Panc1 (cell line): Measurements from ENCODE around the gene TGFBR1.

Experiments used
- POLR2AphosphoS5 ChIP-seq: IDR thresholded peaks from 2 replicates; pipeline ENCODE4 v1.6.1; 2012; ENCODE audit warnings: mild to moderate bottlenecking, low read depth, low read length, moderate library complexity
- SIN3A ChIP-seq: IDR thresholded peaks from 2 replicates; pipeline ENCODE4 v1.6.1; 2012; ENCODE audit warnings: low read depth, mild to moderate bottlenecking, low read length, moderate library complexity, borderline replicate concordance; ENCODE audit not compliant: insufficient read depth
- TCF7L2 ChIP-seq: IDR thresholded peaks from 2 replicates; pipeline ENCODE4 v1.6.1; 2011; ENCODE audit warnings: mild to moderate bottlenecking, low read depth, low read length, inconsistent platforms
- TF ChIP-seq, protein P1 (sequence below): fragments of 450-650 bp; IDR thresholded peaks from 2 replicates; pipeline ENCODE4 v1.5.1; 2017; ENCODE audit warnings: mild to moderate bottlenecking
- TF ChIP-seq, protein P2 (sequence below), 2 experiments: IDR thresholded peaks; 2 replicates each; pipeline ENCODE4 v1.6.1; 2011 to 2012; ENCODE audit warnings: low read depth in 2 of 2, control low read depth in 1 of 2, low read length in 1 of 2, mild to moderate bottlenecking in 1 of 2, moderate library complexity in 1 of 2; ENCODE audit not compliant: insufficient read depth in 1 of 2

DNA sequence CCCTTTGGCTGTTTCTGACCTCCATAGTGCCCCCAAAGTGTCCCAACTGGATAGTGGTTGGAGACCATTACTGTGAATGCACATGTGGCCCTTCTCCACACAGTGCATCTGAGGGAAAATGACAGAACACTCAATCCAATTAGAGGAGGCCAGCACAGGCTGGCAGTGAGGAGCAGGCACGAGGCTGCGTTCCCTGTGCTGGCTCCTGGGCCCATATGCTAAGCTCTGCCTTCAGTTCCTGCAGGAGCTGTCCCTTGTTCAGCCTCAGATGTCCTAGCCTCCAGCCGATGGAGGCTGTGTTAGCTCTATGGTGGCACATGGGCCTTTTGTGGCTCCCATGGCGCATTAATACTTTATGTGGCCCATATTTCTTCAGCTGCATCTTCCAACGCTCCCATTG lies 81.0 kb downstream of the TGFBR1 start:
- TF ChIP-seq POLR2AphosphoS5 (no peak), SIN3A (no peak), TCF7L2 (no peak)
- TF ChIP-seq, protein P1, sequence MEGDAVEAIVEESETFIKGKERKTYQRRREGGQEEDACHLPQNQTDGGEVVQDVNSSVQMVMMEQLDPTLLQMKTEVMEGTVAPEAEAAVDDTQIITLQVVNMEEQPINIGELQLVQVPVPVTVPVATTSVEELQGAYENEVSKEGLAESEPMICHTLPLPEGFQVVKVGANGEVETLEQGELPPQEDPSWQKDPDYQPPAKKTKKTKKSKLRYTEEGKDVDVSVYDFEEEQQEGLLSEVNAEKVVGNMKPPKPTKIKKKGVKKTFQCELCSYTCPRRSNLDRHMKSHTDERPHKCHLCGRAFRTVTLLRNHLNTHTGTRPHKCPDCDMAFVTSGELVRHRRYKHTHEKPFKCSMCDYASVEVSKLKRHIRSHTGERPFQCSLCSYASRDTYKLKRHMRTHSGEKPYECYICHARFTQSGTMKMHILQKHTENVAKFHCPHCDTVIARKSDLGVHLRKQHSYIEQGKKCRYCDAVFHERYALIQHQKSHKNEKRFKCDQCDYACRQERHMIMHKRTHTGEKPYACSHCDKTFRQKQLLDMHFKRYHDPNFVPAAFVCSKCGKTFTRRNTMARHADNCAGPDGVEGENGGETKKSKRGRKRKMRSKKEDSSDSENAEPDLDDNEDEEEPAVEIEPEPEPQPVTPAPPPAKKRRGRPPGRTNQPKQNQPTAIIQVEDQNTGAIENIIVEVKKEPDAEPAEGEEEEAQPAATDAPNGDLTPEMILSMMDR = no peak
- TF ChIP-seq, protein P2, sequence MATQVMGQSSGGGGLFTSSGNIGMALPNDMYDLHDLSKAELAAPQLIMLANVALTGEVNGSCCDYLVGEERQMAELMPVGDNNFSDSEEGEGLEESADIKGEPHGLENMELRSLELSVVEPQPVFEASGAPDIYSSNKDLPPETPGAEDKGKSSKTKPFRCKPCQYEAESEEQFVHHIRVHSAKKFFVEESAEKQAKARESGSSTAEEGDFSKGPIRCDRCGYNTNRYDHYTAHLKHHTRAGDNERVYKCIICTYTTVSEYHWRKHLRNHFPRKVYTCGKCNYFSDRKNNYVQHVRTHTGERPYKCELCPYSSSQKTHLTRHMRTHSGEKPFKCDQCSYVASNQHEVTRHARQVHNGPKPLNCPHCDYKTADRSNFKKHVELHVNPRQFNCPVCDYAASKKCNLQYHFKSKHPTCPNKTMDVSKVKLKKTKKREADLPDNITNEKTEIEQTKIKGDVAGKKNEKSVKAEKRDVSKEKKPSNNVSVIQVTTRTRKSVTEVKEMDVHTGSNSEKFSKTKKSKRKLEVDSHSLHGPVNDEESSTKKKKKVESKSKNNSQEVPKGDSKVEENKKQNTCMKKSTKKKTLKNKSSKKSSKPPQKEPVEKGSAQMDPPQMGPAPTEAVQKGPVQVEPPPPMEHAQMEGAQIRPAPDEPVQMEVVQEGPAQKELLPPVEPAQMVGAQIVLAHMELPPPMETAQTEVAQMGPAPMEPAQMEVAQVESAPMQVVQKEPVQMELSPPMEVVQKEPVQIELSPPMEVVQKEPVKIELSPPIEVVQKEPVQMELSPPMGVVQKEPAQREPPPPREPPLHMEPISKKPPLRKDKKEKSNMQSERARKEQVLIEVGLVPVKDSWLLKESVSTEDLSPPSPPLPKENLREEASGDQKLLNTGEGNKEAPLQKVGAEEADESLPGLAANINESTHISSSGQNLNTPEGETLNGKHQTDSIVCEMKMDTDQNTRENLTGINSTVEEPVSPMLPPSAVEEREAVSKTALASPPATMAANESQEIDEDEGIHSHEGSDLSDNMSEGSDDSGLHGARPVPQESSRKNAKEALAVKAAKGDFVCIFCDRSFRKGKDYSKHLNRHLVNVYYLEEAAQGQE (IDR thresholded peaks at IDR 0.05; ENCODE audit: insufficient read depth in 1 of 2, low read depth in 2 of 2, low read length in 1 of 2) = no peak
